Muscle of arm (tissue), 12 donors: ENCODE measurements around the gene MIOX. TPM values are rescaled to one million over a fixed set of nuclear protein-coding genes. Genes with fewer than 3 reads are reported as not detected.
A peak's percentile ranks its signal among the peaks of the same experiment; 100 is the strongest.
"Not testable (repeated sequence)": the region's sequence is repeated elsewhere in the genome, so short reads cannot be mapped to it uniquely, and the experiment has no call there.

Experiments
- DNase-seq: peaks from one replicate; pipeline ENCODE4 v3.0.0-alpha.2; 2013
- polyA plus RNA-seq, 12 donors: library from polyadenylated mRNA; unstranded; fragments of 120-200 nt; gene quantifications; one replicate each; pipeline ENCODE4 v1.2.1, GENCODE V29; 2013; ENCODE audit not compliant: insufficient read length in 12 of 12

MIOX gene
- polyA plus RNA-seq, 12 donors, result 0.16 to 0.20 (median 0.18) TPM; not detected in 9

GRCh38 chr22:50516068-50516467 lies 29.4 kb downstream of the MIOX start:
- no peak for DNase-seq

GRCh38 chr22:50516891-50517290 lies 30.2 kb downstream of the MIOX start:
- DNase-seq, result no peak

GRCh38 chr22:50517495-50518260 lies 31.0 kb downstream of the MIOX start:
- no peak for DNase-seq

GRCh38 chr22:50518606-50519005 lies 31.9 kb downstream of the MIOX start:
- no peak for DNase-seq

GRCh38 chr22:50519151-50519550 lies 32.5 kb downstream of the MIOX start:
- DNase-seq, result no peak

GRCh38 chr22:50520184-50520583 lies 33.5 kb downstream of the MIOX start:
- DNase-seq, result not testable (repeated sequence)

GRCh38 chr22:50520826-50521453 lies 34.3 kb downstream of the MIOX start:
- no peak for DNase-seq

- no peak for DNase-seq
Measured at GRCh38 chr22:50521710-50522109, 35.1 kb downstream of the MIOX start.

GRCh38 chr22:50522208-50522805 lies 35.6 kb downstream of the MIOX start:
- no peak for DNase-seq

- DNase-seq, result no peak
Measured at GRCh38 chr22:50522806-50523438, 36.3 kb downstream of the MIOX start.

- DNase-seq, result no peak
Measured at GRCh38 chr22:50523458-50523805, 36.8 kb downstream of the MIOX start.

GRCh38 chr22:50523806-50524675 lies 37.4 kb downstream of the MIOX start:
- DNase-seq, result no peak

GRCh38 chr22:50524676-50525103 lies 38.0 kb downstream of the MIOX start:
- DNase-seq, result no peak

- peak; percentile 97 for DNase-seq
Measured at GRCh38 chr22:50525104-50525857, 38.6 kb downstream of the MIOX start, which contains the start of gene SCO2. SCO2 (minus strand) TSS chr22:50525598; CDS start chr22:50524411, 1,187 bp downstream.

GRCh38 chr22:50525858-50526107 lies 39.1 kb downstream of the MIOX start:
- DNase-seq, result no peak

GRCh38 chr22:50526108-50526833 lies 39.6 kb downstream of the MIOX start:
- peak; percentile 78 for DNase-seq

- DNase-seq, result no peak
Measured at GRCh38 chr22:50526834-50527801, 40.5 kb downstream of the MIOX start.

GRCh38 chr22:50527921-50528681 lies 41.4 kb downstream of the MIOX start:
- no peak for DNase-seq
